Left kidney (tissue), 2 donors: ENCODE results near the gene PXMP4. TPM values are rescaled to one million over a fixed set of nuclear protein-coding genes. Genes with fewer than 3 reads are reported as not detected.
"Not testable (repeated sequence)": the region's sequence is repeated elsewhere in the genome, so short reads cannot be mapped to it uniquely, and the experiment has no call there.

Experiments
- DNase-seq: peaks from one replicate; pipeline ENCODE4 v3.0.0-alpha.2; 2013
- polyA plus RNA-seq: library from polyadenylated mRNA; unstranded; fragments of 120-200 nt; gene quantifications from one replicate; pipeline ENCODE4 v1.2.1, GENCODE V29; 2013; ENCODE audit not compliant: insufficient read length

PXMP4 gene
- polyA plus RNA-seq, 1 donor, result 8.4 TPM

GRCh38 chr20:33704197-33704924, 15.7 kb downstream of the PXMP4 start:
- DNase-seq, result no peak

- DNase-seq, result no peak
Observed at GRCh38 chr20:33703498-33704137, 16.5 kb downstream of the PXMP4 start.

- no peak for DNase-seq
Observed at GRCh38 chr20:33702861-33703260, 17.2 kb downstream of the PXMP4 start.

- DNase-seq, result no peak
Observed at GRCh38 chr20:33701629-33702450, 18.3 kb downstream of the PXMP4 start.

GRCh38 chr20:33700696-33701441, 19.2 kb downstream of the PXMP4 start:
- not testable (repeated sequence) for DNase-seq

- not testable (repeated sequence) for DNase-seq
Observed at GRCh38 chr20:33698966-33699365, 21.1 kb downstream of the PXMP4 start.

- DNase-seq, result no peak
Observed at GRCh38 chr20:33697129-33697528, 23.0 kb downstream of the PXMP4 start.

- no peak for DNase-seq
Observed at GRCh38 chr20:33696448-33696847, 23.7 kb downstream of the PXMP4 start.

GRCh38 chr20:33694639-33695012, 25.5 kb downstream of the PXMP4 start:
- DNase-seq, result no peak

- no peak for DNase-seq
Observed at GRCh38 chr20:33693741-33694638, 26.1 kb downstream of the PXMP4 start.

GRCh38 chr20:33693289-33693688, 26.8 kb downstream of the PXMP4 start:
- no peak for DNase-seq

GRCh38 chr20:33689973-33690372, 30.1 kb downstream of the PXMP4 start:
- DNase-seq, result no peak

- DNase-seq, result no peak
Observed at GRCh38 chr20:33689493-33689892, 30.6 kb downstream of the PXMP4 start.

- DNase-seq, result no peak
Observed at GRCh38 chr20:33688938-33689424, 31.1 kb downstream of the PXMP4 start.

- DNase-seq, result no peak
Observed at GRCh38 chr20:33687993-33688937, 31.8 kb downstream of the PXMP4 start.

GRCh38 chr20:33687370-33687915, 32.7 kb downstream of the PXMP4 start:
- DNase-seq, result no peak

GRCh38 chr20:33686984-33687366, 33.1 kb downstream of the PXMP4 start:
- DNase-seq, result no peak

GRCh38 chr20:33686100-33686983, 33.8 kb downstream of the PXMP4 start, which contains the start of gene E2F1:
Gene E2F1, minus strand, starts transcription at chr20:33686385. Its CDS starts 121 bp downstream, at chr20:33686264.
- DNase-seq, result peak; percentile 94
